HepG2 (cell line): ENCODE results near the gene C1QTNF5. TPM values are rescaled to one million over a fixed set of nuclear protein-coding genes. Genes with fewer than 3 reads are reported as not detected.
A peak's percentile ranks its signal among the peaks of the same experiment; 100 is the strongest.

Experiments
- ATF3 ChIP-seq: sonication (generic); formaldehyde crosslinking; IDR thresholded peaks from 2 replicates; pipeline ENCODE4 v1.4.0; 2020; ENCODE audit warnings: missing genetic modification reagents
- MEF2D ChIP-seq: sonication (generic); formaldehyde crosslinking; IDR thresholded peaks from 2 replicates; pipeline ENCODE4 v1.5.1; 2020; ENCODE audit warnings: mild to moderate bottlenecking, missing genetic modification reagents
- NCOA5 ChIP-seq: sonication (generic); formaldehyde crosslinking; IDR thresholded peaks from 2 replicates; pipeline ENCODE4 v1.4.0; 2020; ENCODE audit warnings: missing genetic modification reagents
- PATZ1 ChIP-seq: sonication (generic); formaldehyde crosslinking; IDR thresholded peaks from 2 replicates; pipeline ENCODE4 v1.4.0; 2020; ENCODE audit warnings: missing genetic modification reagents
- PCBP1 ChIP-seq: fragments of 200-400 bp; formaldehyde crosslinking; IDR thresholded peaks from 2 replicates; pipeline ENCODE4 v1.6.1; 2017; ENCODE audit warnings: mild to moderate bottlenecking, low read depth, low read length, borderline replicate concordance
- PHF5A ChIP-seq: IDR thresholded peaks from one replicate; pipeline ENCODE4 v1.6.1; 2018; ENCODE audit warnings: low read depth, missing genetic modification reagents; ENCODE audit not compliant: unreplicated experiment
- RFX3 ChIP-seq: IDR thresholded peaks from 2 replicates; pipeline ENCODE4 v1.6.1; 2016; ENCODE audit warnings: missing biosample characterization, missing genetic modification reagents
- SOX6 ChIP-seq, 2 experiments: fragments of 450-650 bp in 1 of 2; sonication (generic) in 1 of 2; formaldehyde crosslinking in 1 of 2; IDR thresholded peaks; 2 replicates each; pipeline versions ENCODE4 v1.4.0 to v1.6.1; 2017 to 2020; ENCODE audit warnings: antibody characterized with exemption in 1 of 2, mild to moderate bottlenecking in 1 of 2, missing genetic modification reagents in 1 of 2
- TARDBP ChIP-seq: sonication (generic); formaldehyde crosslinking; IDR thresholded peaks from 2 replicates; pipeline ENCODE4 v1.8.0; 2022; ENCODE audit warnings: mild to moderate bottlenecking, missing genetic modification reagents
- THAP11 ChIP-seq: IDR thresholded peaks from 2 replicates; pipeline ENCODE4 v1.6.1; 2016; ENCODE audit warnings: missing biosample characterization, missing genetic modification reagents
- TIGD3 ChIP-seq: sonication (generic); formaldehyde crosslinking; IDR thresholded peaks from 2 replicates; pipeline ENCODE4 v1.5.1; 2020; ENCODE audit warnings: mild to moderate bottlenecking, missing genetic modification reagents, borderline replicate concordance
- ZNF10 ChIP-seq: sonication (generic); formaldehyde crosslinking; IDR thresholded peaks from 2 replicates; pipeline ENCODE4 v1.4.0; 2020; ENCODE audit warnings: mild to moderate bottlenecking, low read depth, missing genetic modification reagents, borderline replicate concordance
- ZNF333 ChIP-seq: sonication (generic); formaldehyde crosslinking; IDR thresholded peaks from 2 replicates; pipeline ENCODE4 v1.4.0; 2020; ENCODE audit warnings: mild to moderate bottlenecking, missing genetic modification reagents, borderline replicate concordance
- ZNF503 ChIP-seq: sonication (generic); formaldehyde crosslinking; IDR thresholded peaks from 2 replicates; pipeline ENCODE4 v1.4.0; 2020; ENCODE audit warnings: missing genetic modification reagents
- ZNF510 ChIP-seq: sonication (generic); formaldehyde crosslinking; IDR thresholded peaks from 2 replicates; pipeline ENCODE4 v1.4.0; 2020; ENCODE audit warnings: low read depth, mild to moderate bottlenecking, missing genetic modification reagents
- ZNF512B ChIP-seq: sonication (generic); formaldehyde crosslinking; IDR thresholded peaks from 2 replicates; pipeline ENCODE4 v1.5.1; 2020; ENCODE audit warnings: missing genetic modification reagents, mild to moderate bottlenecking, borderline replicate concordance
- ZNF639 ChIP-seq: conservative IDR thresholded peaks from 2 replicates; pipeline ENCODE4 v1.6.1; 2018; ENCODE audit warnings: missing genetic modification reagents
- ZNF740 ChIP-seq: sonication (generic); formaldehyde crosslinking; IDR thresholded peaks from 2 replicates; pipeline ENCODE4 v1.4.0; 2020; ENCODE audit warnings: missing genetic modification reagents
- polyA plus RNA-seq, 8 experiments: library from polyadenylated mRNA; depleted of rRNA in 3 of 8; stranded (reverse) in 7 of 8; unstranded in 1 of 8; fragments of >200 nt; fragmentation: Illumina TruSeq in 4 of 8; extraction: Trizol in 4 of 8; gene quantifications; 2 replicates each; pipeline versions ENCODE4 v1.2.1 to v1.2.3, GENCODE V29; 2011 to 2016; ENCODE audit warnings: low read depth in 4 of 8, missing spikeins in 1 of 8, mixed read lengths in 1 of 8; ENCODE audit not compliant: insufficient read depth in 1 of 8
- total RNA-seq, 5 experiments: library from RNA; depleted of rRNA; stranded (reverse); fragments of >200 nt; fragmentation: Illumina TruSeq; extraction: Trizol; gene quantifications; 2 replicates each; pipeline ENCODE4 v1.2.3, GENCODE V29; 2016; ENCODE audit warnings: low read depth in 1 of 5

The C1QTNF5 gene
- total and polyA plus RNA-seq, 2 of the 13 experiments (the other 11 are each of a cell fraction or from before 2014, with no cell fraction given), result 0.86 to 1.2 TPM

DNA sequence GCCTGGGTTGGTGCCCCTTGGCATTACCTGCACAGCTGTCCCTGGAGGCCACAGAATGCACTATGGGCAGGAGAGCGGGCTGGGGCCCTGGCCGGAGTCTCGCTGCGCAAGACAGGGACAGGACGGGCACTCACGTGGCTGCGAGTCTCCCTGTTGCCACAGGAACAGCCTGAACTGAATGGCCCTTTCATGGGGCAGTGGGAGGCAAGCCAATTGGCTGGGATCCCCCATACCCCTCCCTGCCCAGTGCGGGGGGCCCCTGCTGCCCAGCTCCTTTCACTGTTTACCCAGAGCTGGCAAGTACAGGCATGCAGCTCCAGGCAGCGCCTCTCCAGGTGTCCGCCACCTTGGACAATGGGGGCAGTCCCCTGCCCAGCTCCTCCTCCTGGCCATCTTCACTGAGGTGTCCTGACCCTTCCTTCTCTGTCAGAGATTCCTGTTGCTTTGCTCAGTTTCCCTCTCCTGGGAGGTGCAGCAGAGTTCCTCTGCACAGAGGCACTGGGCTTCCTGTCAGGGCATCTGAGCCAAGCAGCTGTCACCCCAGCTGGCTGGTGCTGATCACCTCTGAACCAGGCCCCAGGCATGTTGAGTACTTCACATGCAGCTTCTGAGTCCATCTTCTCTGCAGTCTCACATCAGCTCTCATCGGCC is 35.6 kb upstream of the C1QTNF5 start (continued):
- no peak for TF ChIP-seq ZNF503 (CRISPR knock-in tag)
- TF ChIP-seq ATF3, result 0 out of 2 replicates have a peak, but pooled peaks have one; percentile 26
- no peak for TF ChIP-seq TIGD3
- no peak for TF ChIP-seq MEF2D (CRISPR knock-in tag)
- TF ChIP-seq PCBP1, result peak; percentile 73; the same call in 1 of the 2 replicates
- TF ChIP-seq TARDBP (CRISPR knock-in tag), result peak; percentile 43; the same call in 1 of the 2 replicates
- peak; percentile 73; the same call in 1 of the 2 replicates for TF ChIP-seq ZNF639 (CRISPR knock-in tag)
- no peak for TF ChIP-seq SOX6 (IDR thresholded peaks at IDR 0.05)
- peak; percentile 75 for TF ChIP-seq SOX6 (CRISPR knock-in tag; IDR thresholded peaks at IDR 0.05)
- no peak for TF ChIP-seq ZNF510
- TF ChIP-seq RFX3 (CRISPR knock-in tag), result peak; percentile 83
- TF ChIP-seq PATZ1 (CRISPR knock-in tag), result peak; percentile 98
- peak; percentile 50 for TF ChIP-seq THAP11 (CRISPR knock-in tag)
- TF ChIP-seq NCOA5 (CRISPR knock-in tag), result no peak
- TF ChIP-seq ZNF740, result no peak; the same call in 1 of the 2 replicates
- TF ChIP-seq ZNF512B, result no peak
- TF ChIP-seq ZNF333 (CRISPR knock-in tag), result no peak
- no peak for TF ChIP-seq ZNF10 (CRISPR knock-in tag)
- TF ChIP-seq PHF5A (CRISPR knock-in tag), result no peak
